H1 (cell line): ENCODE results near the gene ARHGAP18.

ENCODE experiments used
- EZH2 ChIP-seq: fragments of 200-600 bp; sonication (generic); IDR thresholded peaks from 2 replicates; pipeline ENCODE4 v1.7.1; 2012; ENCODE audit warnings: low read depth, mild to moderate bottlenecking, moderate library complexity, low read length, inconsistent platforms; ENCODE audit not compliant: severe bottlenecking
- SIN3A ChIP-seq, 2 experiments: IDR thresholded peaks in 1 of 2; conservative IDR thresholded peaks in 1 of 2; 2 replicates each; pipeline ENCODE4 v1.6.1; 2011 to 2012; ENCODE audit warnings: low read length in 2 of 2, improper control_type of control experiment in 1 of 2, low read depth in 1 of 2, mild to moderate bottlenecking in 1 of 2
- SUZ12 ChIP-seq: fragments of 200-600 bp; sonication (generic); IDR thresholded peaks from 2 replicates; pipeline ENCODE4 v1.6.1; 2012; ENCODE audit warnings: mild to moderate bottlenecking, inconsistent platforms, low read length, moderate library complexity, mixed read lengths
- TCF12 ChIP-seq: IDR thresholded peaks from 2 replicates; pipeline ENCODE4 v1.6.1; 2011; ENCODE audit warnings: low read depth, mild to moderate bottlenecking, low read length
- TF ChIP-seq, protein P1 (sequence below), 3 experiments: IDR thresholded peaks; 1 replicate in 2 of 3; 2 replicates in 1 of 3; pipeline versions ENCODE4 v1.5.1 to v1.6.1; 2011; ENCODE audit warnings: low read length in 3 of 3, mild to moderate bottlenecking in 3 of 3, inconsistent platforms in 2 of 3, low read depth in 1 of 3, moderate library complexity in 1 of 3; ENCODE audit not compliant: insufficient read depth in 1 of 3; ENCODE audit errors: control extremely low read depth in 1 of 3

DNA sequence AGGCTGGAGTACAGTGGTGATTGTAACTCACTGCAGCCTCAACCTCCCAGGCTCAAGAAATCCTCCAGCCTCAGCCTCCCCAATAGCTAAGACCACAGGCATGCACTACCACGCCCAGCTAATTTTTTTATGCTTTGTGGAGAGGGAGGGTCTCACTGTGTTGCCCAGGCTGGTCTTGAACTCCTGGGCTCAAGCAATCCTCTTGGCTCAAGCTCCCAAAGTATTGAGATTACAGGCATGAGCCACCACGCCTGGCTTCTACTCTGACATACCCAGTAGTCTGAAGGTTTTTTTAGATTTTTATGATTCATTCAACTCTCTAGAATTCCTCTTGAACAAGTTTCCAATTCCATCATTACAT is 1.3 kb upstream of the ARHGAP18 start:
- TF ChIP-seq, protein P1, sequence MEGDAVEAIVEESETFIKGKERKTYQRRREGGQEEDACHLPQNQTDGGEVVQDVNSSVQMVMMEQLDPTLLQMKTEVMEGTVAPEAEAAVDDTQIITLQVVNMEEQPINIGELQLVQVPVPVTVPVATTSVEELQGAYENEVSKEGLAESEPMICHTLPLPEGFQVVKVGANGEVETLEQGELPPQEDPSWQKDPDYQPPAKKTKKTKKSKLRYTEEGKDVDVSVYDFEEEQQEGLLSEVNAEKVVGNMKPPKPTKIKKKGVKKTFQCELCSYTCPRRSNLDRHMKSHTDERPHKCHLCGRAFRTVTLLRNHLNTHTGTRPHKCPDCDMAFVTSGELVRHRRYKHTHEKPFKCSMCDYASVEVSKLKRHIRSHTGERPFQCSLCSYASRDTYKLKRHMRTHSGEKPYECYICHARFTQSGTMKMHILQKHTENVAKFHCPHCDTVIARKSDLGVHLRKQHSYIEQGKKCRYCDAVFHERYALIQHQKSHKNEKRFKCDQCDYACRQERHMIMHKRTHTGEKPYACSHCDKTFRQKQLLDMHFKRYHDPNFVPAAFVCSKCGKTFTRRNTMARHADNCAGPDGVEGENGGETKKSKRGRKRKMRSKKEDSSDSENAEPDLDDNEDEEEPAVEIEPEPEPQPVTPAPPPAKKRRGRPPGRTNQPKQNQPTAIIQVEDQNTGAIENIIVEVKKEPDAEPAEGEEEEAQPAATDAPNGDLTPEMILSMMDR (IDR thresholded peaks at IDR 0.05; ENCODE audit: control extremely low read depth in 1 of 3, insufficient read depth in 1 of 3, low read depth in 1 of 3, low read length in 3 of 3) = no peak
- TF ChIP-seq SUZ12 = no peak
- no peak for TF ChIP-seq SIN3A (conservative IDR thresholded peaks at IDR 0.05 in 1 of 2, IDR thresholded peaks at IDR 0.05 in 1 of 2; ENCODE audit: low read depth in 1 of 2, low read length in 2 of 2)
- no peak for TF ChIP-seq TCF12
- no peak for TF ChIP-seq EZH2
